Measurements from ENCODE around the gene SIL1. TPM values are rescaled to one million over a fixed set of nuclear protein-coding genes. Genes with fewer than 3 reads are reported as not detected.

The SIL1 gene
- total and polyA plus RNA-seq, 2 of the 13 experiments (the other 11 are each of a cell fraction or from before 2014, with no cell fraction given) = 26.0 to 30.0 TPM

DNA sequence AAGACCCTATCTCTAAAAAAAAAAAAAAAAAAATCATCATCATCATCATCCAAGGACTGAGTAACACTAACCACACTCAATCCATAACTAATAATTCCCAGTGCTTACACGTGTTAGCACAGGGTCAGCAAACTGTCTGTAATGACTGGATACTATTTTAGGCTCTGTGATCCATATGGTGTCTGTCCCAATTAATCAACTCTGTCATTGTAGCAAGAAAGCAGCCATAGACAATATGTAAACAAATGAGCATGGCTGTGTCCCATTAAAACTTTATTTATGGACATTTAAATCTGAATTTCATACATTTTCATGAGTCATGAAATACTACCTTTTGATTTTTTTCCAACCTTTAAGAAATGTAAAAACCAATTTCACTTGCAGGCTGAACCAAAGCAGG, 148.4 kb downstream of the SIL1 start:
- H3K9ac ChIP-seq (ENCODE audit: insufficient read depth, low read depth, low read length) = no peak overlapping the region
- ChIA-PET CTCF (ENCODE audit: low intra/inter-chr PET ratio, low total read pairs) (no interaction called here), POLR2A (no interaction called here)
- H4K20me1 ChIP-seq (ENCODE audit: insufficient read depth, low read length) = no peaks in the 10 kb centered on the region
- DNase-seq (ENCODE audit: low spot score) (no peak), ATAC-seq (no peak), FAIRE-seq (no peak)
- H3K27me3 ChIP-seq (ENCODE audit: control insufficient read depth in 1 of 2, insufficient read depth in 2 of 2, low read length in 2 of 2) = no peaks in the 10 kb centered on the region
- intact Hi-C loops (cut with micrococcal nuclease; ENCODE audit: unreplicated experiment) = no loop called here
- 90% methylated on average over 1 of the region's 1 CpG for WGBS (ENCODE audit: low lambda C conversion rate)
- no peaks in the 10 kb centered on the region for H3K36me3 ChIP-seq (replicated peaks in 1 of 2; ENCODE audit: control insufficient read depth in 1 of 2, insufficient read depth in 2 of 2, low read length in 2 of 2)
- in situ Hi-C loops (cut with HindIII; ENCODE audit: extremely low pct_ligation_motif_present, low pct_unique_long_range_greater_than_20kb) = no loop called here
- H3K4me3 ChIP-seq (replicated peaks in 1 of 3; ENCODE audit: insufficient read depth in 1 of 3, low read depth in 2 of 3, low read length in 3 of 3) = no peak overlapping the region
- no peaks in the 10 kb centered on the region for H3K4me1 ChIP-seq (ENCODE audit: insufficient read depth, low read length)
- no peaks in the 10 kb centered on the region for H3K9me3 ChIP-seq (ENCODE audit: low read length)
- H3K4me2 ChIP-seq (ENCODE audit: low read depth, low read length) = no peak overlapping the region
- H3K79me2 ChIP-seq (ENCODE audit: insufficient read depth, low read length) = no peaks in the 10 kb centered on the region
- no peak for TF ChIP-seq ATAD3A (CRISPR knock-in tag; IDR thresholded peaks at IDR 0.05)
- no peak for TF ChIP-seq ZNF614 (CRISPR knock-in tag; IDR thresholded peaks at IDR 0.05; ENCODE audit: borderline replicate concordance)
- no peak for TF ChIP-seq RFX3 (CRISPR knock-in tag; IDR thresholded peaks at IDR 0.05)
- TF ChIP-seq ZMYM3 (CRISPR knock-in tag; IDR thresholded peaks at IDR 0.05) = no peak
- TF ChIP-seq, protein P1, sequence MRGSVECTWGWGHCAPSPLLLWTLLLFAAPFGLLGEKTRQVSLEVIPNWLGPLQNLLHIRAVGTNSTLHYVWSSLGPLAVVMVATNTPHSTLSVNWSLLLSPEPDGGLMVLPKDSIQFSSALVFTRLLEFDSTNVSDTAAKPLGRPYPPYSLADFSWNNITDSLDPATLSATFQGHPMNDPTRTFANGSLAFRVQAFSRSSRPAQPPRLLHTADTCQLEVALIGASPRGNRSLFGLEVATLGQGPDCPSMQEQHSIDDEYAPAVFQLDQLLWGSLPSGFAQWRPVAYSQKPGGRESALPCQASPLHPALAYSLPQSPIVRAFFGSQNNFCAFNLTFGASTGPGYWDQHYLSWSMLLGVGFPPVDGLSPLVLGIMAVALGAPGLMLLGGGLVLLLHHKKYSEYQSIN (CRISPR knock-in tag; IDR thresholded peaks at IDR 0.05; ENCODE audit: borderline replicate concordance) = no peak
- no peak for TF ChIP-seq TAF1 (CRISPR knock-in tag; IDR thresholded peaks at IDR 0.05)
- no peak for TF ChIP-seq ISX (CRISPR knock-in tag; conservative IDR thresholded peaks at IDR 0.05)
- TF ChIP-seq, protein P2, sequence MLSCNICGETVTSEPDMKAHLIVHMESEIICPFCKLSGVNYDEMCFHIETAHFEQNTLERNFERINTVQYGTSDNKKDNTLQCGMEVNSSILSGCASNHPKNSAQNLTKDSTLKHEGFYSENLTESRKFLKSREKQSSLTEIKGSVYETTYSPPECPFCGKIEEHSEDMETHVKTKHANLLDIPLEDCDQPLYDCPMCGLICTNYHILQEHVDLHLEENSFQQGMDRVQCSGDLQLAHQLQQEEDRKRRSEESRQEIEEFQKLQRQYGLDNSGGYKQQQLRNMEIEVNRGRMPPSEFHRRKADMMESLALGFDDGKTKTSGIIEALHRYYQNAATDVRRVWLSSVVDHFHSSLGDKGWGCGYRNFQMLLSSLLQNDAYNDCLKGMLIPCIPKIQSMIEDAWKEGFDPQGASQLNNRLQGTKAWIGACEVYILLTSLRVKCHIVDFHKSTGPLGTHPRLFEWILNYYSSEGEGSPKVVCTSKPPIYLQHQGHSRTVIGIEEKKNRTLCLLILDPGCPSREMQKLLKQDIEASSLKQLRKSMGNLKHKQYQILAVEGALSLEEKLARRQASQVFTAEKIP (CRISPR knock-in tag; IDR thresholded peaks at IDR 0.05; ENCODE audit: borderline replicate concordance) = no peak
- no peak for TF ChIP-seq HCFC1 (IDR thresholded peaks at IDR 0.05; ENCODE audit: low read depth, low read length)
- no peak for TF ChIP-seq SP5 (CRISPR knock-in tag; IDR thresholded peaks at IDR 0.05; ENCODE audit: borderline replicate concordance, low read depth)
- TF ChIP-seq ZNF101 (CRISPR knock-in tag; IDR thresholded peaks at IDR 0.05; ENCODE audit: borderline replicate concordance, low read depth) = no peak
- no peak for TF ChIP-seq ZNF768 (CRISPR knock-in tag; IDR thresholded peaks at IDR 0.05)
- TF ChIP-seq, protein P3, sequence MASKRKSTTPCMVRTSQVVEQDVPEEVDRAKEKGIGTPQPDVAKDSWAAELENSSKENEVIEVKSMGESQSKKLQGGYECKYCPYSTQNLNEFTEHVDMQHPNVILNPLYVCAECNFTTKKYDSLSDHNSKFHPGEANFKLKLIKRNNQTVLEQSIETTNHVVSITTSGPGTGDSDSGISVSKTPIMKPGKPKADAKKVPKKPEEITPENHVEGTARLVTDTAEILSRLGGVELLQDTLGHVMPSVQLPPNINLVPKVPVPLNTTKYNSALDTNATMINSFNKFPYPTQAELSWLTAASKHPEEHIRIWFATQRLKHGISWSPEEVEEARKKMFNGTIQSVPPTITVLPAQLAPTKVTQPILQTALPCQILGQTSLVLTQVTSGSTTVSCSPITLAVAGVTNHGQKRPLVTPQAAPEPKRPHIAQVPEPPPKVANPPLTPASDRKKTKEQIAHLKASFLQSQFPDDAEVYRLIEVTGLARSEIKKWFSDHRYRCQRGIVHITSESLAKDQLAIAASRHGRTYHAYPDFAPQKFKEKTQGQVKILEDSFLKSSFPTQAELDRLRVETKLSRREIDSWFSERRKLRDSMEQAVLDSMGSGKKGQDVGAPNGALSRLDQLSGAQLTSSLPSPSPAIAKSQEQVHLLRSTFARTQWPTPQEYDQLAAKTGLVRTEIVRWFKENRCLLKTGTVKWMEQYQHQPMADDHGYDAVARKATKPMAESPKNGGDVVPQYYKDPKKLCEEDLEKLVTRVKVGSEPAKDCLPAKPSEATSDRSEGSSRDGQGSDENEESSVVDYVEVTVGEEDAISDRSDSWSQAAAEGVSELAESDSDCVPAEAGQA (IDR thresholded peaks at IDR 0.05; ENCODE audit: low read depth) = no peak
- TF ChIP-seq, protein P3 (CRISPR knock-in tag; IDR thresholded peaks at IDR 0.05; ENCODE audit: borderline replicate concordance) = no peak
- TF ChIP-seq MYNN (CRISPR knock-in tag; IDR thresholded peaks at IDR 0.05; ENCODE audit: low read depth) = no peak
- no peak for TF ChIP-seq CENPX (CRISPR knock-in tag; IDR thresholded peaks at IDR 0.05)
- no TSS peak for BruUV-seq (replicated peaks)
- H2AFZ ChIP-seq (ENCODE audit: low read length) = no peak overlapping the region
- no peak overlapping the region for H3K27ac ChIP-seq (ENCODE audit: extremely low read length, insufficient read depth, low read length)
